DND-41 (cell line): ENCODE measurements around the gene SMURF1.

Experiments used
- CTCF ChIP-seq: IDR thresholded peaks from 2 replicates; pipeline ENCODE4 v1.5.1; 2012; ENCODE audit warnings: borderline replicate concordance, low read length, moderate library complexity, mild to moderate bottlenecking; ENCODE audit not compliant: poor library complexity, severe bottlenecking; ENCODE audit errors: extremely low read depth
- EZH2 ChIP-seq: IDR thresholded peaks from 3 replicates; pipeline ENCODE4 v1.6.1; 2012; ENCODE audit warnings: borderline replicate concordance, low read depth, mild to moderate bottlenecking, moderate library complexity, low read length, inconsistent platforms; ENCODE audit not compliant: severe bottlenecking

GRCh38 chr7:99033765-99034164 is 110.1 kb downstream of the SMURF1 start:
- TF ChIP-seq CTCF (no peak), EZH2 (no peak)
